ENCODE data around the gene EDNRA.

- TF ChIP-seq, protein P1, sequence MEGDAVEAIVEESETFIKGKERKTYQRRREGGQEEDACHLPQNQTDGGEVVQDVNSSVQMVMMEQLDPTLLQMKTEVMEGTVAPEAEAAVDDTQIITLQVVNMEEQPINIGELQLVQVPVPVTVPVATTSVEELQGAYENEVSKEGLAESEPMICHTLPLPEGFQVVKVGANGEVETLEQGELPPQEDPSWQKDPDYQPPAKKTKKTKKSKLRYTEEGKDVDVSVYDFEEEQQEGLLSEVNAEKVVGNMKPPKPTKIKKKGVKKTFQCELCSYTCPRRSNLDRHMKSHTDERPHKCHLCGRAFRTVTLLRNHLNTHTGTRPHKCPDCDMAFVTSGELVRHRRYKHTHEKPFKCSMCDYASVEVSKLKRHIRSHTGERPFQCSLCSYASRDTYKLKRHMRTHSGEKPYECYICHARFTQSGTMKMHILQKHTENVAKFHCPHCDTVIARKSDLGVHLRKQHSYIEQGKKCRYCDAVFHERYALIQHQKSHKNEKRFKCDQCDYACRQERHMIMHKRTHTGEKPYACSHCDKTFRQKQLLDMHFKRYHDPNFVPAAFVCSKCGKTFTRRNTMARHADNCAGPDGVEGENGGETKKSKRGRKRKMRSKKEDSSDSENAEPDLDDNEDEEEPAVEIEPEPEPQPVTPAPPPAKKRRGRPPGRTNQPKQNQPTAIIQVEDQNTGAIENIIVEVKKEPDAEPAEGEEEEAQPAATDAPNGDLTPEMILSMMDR (IDR thresholded peaks at IDR 0.05) = no peak
- TF ChIP-seq POLR2A (IDR thresholded peaks at IDR 0.05) = no peak
- no peak for TF ChIP-seq EP300 (IDR thresholded peaks at IDR 0.05)
These were observed 89.7 kb downstream of the EDNRA start for GRCh38 chr4:147570616-147571015.
